SK-N-SH treated with all-trans-retinoic acid at 6 μM for 48 hours (cell line): Measurements from ENCODE around the gene CNTNAP1.
A peak's percentile ranks its signal among the peaks of the same experiment; 100 is the strongest.

Experiments used
- ATAC-seq: fragments of 200-7000 bp; cut with Tn5 transposase; 3 replicates; pipeline ENCODE4 v1.9.1; 2020; ENCODE audit warnings: mild to moderate bottlenecking, moderate library complexity
- ARNTL ChIP-seq: fragments of 450-650 bp; formaldehyde crosslinking; IDR thresholded peaks from 2 replicates; pipeline ENCODE4 v1.5.0; 2020; ENCODE audit warnings: low read depth, mild to moderate bottlenecking, moderate library complexity, borderline replicate concordance
- BACH2 ChIP-seq: fragments of 250-450 bp; sonication (Bioruptor Pico); IDR thresholded peaks from 2 replicates; pipeline ENCODE4 v1.9.0; 2021; ENCODE audit warnings: mild to moderate bottlenecking, borderline replicate concordance
- CSDC2 ChIP-seq: fragments of 250-450 bp; sonication (Bioruptor Pico); IDR thresholded peaks from 2 replicates; pipeline ENCODE4 v1.5.0; 2020; ENCODE audit warnings: mild to moderate bottlenecking, moderate library complexity
- ESRRG ChIP-seq: fragments of 250-450 bp; sonication (Bioruptor Pico); IDR thresholded peaks from 2 replicates; pipeline ENCODE4 v1.6.1; 2021; ENCODE audit warnings: mild to moderate bottlenecking
- ISL1 ChIP-seq: fragments of 250-450 bp; sonication (Bioruptor Pico); IDR thresholded peaks from 2 replicates; pipeline ENCODE4 v2.1.2; 2022; ENCODE audit warnings: mild to moderate bottlenecking, moderate library complexity
- RARB ChIP-seq: fragments of 250-450 bp; sonication (Bioruptor Pico); IDR thresholded peaks from 2 replicates; pipeline ENCODE4 v1.8.0; 2021; ENCODE audit warnings: mild to moderate bottlenecking, moderate library complexity
- TCF4 ChIP-seq: fragments of 250-450 bp; sonication (Bioruptor Pico); IDR thresholded peaks from 2 replicates; pipeline ENCODE4 v1.8.0; 2021; ENCODE audit warnings: mild to moderate bottlenecking, moderate library complexity, borderline replicate concordance
- TOX ChIP-seq: fragments of 250-450 bp; sonication (Bioruptor Pico); IDR thresholded peaks from 2 replicates; pipeline ENCODE4 v1.8.0; 2021; ENCODE audit warnings: mild to moderate bottlenecking, moderate library complexity, borderline replicate concordance
- ZC3H10 ChIP-seq: fragments of 250-450 bp; sonication (Bioruptor Pico); IDR thresholded peaks from 2 replicates; pipeline ENCODE4 v1.5.1; 2021; ENCODE audit warnings: mild to moderate bottlenecking, moderate library complexity
- ZFP30 ChIP-seq: fragments of 450-650 bp; formaldehyde crosslinking; IDR thresholded peaks from 2 replicates; pipeline ENCODE4 v1.5.0; 2022; ENCODE audit warnings: mild to moderate bottlenecking, moderate library complexity
- ZNF565 ChIP-seq: fragments of 450-650 bp; formaldehyde crosslinking; conservative IDR thresholded peaks from 2 replicates; pipeline ENCODE4 v1.5.0; 2020; ENCODE audit warnings: low read depth, mild to moderate bottlenecking, moderate library complexity
- ZNF8 ChIP-seq: fragments of 450-650 bp; formaldehyde crosslinking; IDR thresholded peaks from 2 replicates; pipeline ENCODE4 v1.5.0; 2020; ENCODE audit warnings: mild to moderate bottlenecking, moderate library complexity
- TF ChIP-seq, protein P1 (sequence below): fragments of 250-450 bp; sonication (Bioruptor Pico); IDR thresholded peaks from 2 replicates; pipeline ENCODE4 v1.5.1; 2021; ENCODE audit warnings: mild to moderate bottlenecking, moderate library complexity
- TF ChIP-seq, protein P2 (sequence below): fragments of 250-450 bp; sonication (Bioruptor Pico); IDR thresholded peaks from 2 replicates; pipeline ENCODE4 v1.5.0; 2020; ENCODE audit warnings: mild to moderate bottlenecking, moderate library complexity
- TF ChIP-seq, protein P3 (sequence below): fragments of 250-450 bp; sonication (Bioruptor Pico); IDR thresholded peaks from 2 replicates; pipeline ENCODE4 v1.8.0; 2020; ENCODE audit warnings: mild to moderate bottlenecking, moderate library complexity, borderline replicate concordance
- TF ChIP-seq, protein P4 (sequence below): fragments of 250-450 bp; sonication (Bioruptor Pico); IDR thresholded peaks from 2 replicates; pipeline ENCODE4 v1.8.0; 2021; ENCODE audit warnings: low read depth, mild to moderate bottlenecking, moderate library complexity, borderline replicate concordance

The CNTNAP1 gene

DNA sequence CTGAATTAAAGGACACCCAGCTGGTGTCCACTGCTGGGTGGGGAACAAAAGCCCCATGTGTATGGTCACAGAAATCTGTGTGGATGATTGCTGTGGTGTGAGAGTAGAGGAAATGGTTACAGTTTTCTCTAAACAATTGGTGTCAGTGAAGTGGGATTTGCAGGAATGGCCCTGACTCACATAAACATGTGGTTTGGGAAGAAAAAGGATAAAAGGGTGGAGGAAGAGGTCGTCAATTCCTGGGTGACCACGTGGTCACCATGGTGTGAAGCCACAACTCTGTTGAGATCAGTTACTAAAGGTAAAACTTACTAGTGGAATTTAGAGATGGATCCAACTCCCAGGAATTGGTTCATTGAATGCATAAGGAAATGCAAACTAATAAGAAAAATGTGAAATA is 26.8 kb upstream of the CNTNAP1 start:
- TF ChIP-seq ISL1 (CRISPR knock-in tag) (no peak), TCF4 (CRISPR knock-in tag) (no peak), ZFP30 (CRISPR knock-in tag) (no peak), RARB (CRISPR knock-in tag) (no peak), TOX (CRISPR knock-in tag) (no peak), ZNF565 (no peak)
- TF ChIP-seq, protein P1, sequence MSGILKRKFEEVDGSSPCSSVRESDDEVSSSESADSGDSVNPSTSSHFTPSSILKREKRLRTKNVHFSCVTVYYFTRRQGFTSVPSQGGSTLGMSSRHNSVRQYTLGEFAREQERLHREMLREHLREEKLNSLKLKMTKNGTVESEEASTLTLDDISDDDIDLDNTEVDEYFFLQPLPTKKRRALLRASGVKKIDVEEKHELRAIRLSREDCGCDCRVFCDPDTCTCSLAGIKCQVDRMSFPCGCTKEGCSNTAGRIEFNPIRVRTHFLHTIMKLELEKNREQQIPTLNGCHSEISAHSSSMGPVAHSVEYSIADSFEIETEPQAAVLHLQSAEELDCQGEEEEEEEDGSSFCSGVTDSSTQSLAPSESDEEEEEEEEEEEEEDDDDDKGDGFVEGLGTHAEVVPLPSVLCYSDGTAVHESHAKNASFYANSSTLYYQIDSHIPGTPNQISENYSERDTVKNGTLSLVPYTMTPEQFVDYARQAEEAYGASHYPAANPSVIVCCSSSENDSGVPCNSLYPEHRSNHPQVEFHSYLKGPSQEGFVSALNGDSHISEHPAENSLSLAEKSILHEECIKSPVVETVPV (CRISPR knock-in tag) = no peak
- TF ChIP-seq, protein P2, sequence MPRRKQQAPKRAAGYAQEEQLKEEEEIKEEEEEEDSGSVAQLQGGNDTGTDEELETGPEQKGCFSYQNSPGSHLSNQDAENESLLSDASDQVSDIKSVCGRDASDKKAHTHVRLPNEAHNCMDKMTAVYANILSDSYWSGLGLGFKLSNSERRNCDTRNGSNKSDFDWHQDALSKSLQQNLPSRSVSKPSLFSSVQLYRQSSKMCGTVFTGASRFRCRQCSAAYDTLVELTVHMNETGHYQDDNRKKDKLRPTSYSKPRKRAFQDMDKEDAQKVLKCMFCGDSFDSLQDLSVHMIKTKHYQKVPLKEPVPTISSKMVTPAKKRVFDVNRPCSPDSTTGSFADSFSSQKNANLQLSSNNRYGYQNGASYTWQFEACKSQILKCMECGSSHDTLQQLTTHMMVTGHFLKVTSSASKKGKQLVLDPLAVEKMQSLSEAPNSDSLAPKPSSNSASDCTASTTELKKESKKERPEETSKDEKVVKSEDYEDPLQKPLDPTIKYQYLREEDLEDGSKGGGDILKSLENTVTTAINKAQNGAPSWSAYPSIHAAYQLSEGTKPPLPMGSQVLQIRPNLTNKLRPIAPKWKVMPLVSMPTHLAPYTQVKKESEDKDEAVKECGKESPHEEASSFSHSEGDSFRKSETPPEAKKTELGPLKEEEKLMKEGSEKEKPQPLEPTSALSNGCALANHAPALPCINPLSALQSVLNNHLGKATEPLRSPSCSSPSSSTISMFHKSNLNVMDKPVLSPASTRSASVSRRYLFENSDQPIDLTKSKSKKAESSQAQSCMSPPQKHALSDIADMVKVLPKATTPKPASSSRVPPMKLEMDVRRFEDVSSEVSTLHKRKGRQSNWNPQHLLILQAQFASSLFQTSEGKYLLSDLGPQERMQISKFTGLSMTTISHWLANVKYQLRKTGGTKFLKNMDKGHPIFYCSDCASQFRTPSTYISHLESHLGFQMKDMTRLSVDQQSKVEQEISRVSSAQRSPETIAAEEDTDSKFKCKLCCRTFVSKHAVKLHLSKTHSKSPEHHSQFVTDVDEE (CRISPR knock-in tag) = no peak
- TF ChIP-seq, protein P3, sequence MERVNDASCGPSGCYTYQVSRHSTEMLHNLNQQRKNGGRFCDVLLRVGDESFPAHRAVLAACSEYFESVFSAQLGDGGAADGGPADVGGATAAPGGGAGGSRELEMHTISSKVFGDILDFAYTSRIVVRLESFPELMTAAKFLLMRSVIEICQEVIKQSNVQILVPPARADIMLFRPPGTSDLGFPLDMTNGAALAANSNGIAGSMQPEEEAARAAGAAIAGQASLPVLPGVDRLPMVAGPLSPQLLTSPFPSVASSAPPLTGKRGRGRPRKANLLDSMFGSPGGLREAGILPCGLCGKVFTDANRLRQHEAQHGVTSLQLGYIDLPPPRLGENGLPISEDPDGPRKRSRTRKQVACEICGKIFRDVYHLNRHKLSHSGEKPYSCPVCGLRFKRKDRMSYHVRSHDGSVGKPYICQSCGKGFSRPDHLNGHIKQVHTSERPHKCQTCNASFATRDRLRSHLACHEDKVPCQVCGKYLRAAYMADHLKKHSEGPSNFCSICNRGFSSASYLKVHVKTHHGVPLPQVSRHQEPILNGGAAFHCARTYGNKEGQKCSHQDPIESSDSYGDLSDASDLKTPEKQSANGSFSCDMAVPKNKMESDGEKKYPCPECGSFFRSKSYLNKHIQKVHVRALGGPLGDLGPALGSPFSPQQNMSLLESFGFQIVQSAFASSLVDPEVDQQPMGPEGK (CRISPR knock-in tag) = no peak
- ATAC-seq = no peak

DNA sequence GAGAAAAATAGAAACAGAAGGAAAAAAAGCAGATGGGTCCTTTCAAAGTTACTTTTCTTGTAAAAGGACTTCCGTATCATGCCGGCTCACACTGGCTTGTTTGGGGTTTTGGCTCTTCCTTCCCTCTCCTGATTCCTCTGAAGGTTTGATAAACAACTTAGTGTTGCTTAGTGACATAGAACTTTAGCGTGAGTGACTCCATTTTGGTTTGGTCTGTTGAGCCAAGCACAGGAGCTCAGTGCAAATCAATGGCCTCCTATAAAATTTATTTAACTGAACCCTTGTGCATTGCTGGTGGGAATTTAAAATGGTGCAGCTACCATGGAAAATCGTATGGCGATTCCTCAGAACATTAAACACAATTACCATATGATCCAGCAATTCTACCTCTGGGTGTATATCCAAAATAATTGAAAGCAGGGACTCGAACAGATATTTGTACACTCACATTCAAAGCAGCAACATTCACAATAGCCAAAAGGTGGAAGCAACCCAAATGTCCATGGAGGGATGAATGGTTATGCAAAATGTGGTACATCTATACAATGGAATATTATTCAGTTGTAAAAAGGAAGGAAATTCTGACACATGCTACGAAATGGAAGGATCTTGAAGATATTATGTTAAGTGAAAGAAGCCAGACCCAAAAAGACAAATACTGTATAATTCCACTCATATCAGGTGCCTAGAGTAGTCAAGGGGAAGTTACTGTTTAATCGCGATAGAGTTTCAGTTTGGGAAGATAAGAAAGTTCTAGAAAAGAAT is 24.3 kb upstream of the CNTNAP1 start:
- TF ChIP-seq ZC3H10 = no peak
- TF ChIP-seq ZNF565 = no peak
- no peak for TF ChIP-seq BACH2 (CRISPR knock-in tag)
- no peak for TF ChIP-seq ARNTL (CRISPR knock-in tag)
- TF ChIP-seq ESRRG (CRISPR knock-in tag) = no peak
- peak; percentile 97 for TF ChIP-seq ZNF8 (CRISPR knock-in tag)
- TF ChIP-seq, protein P4, sequence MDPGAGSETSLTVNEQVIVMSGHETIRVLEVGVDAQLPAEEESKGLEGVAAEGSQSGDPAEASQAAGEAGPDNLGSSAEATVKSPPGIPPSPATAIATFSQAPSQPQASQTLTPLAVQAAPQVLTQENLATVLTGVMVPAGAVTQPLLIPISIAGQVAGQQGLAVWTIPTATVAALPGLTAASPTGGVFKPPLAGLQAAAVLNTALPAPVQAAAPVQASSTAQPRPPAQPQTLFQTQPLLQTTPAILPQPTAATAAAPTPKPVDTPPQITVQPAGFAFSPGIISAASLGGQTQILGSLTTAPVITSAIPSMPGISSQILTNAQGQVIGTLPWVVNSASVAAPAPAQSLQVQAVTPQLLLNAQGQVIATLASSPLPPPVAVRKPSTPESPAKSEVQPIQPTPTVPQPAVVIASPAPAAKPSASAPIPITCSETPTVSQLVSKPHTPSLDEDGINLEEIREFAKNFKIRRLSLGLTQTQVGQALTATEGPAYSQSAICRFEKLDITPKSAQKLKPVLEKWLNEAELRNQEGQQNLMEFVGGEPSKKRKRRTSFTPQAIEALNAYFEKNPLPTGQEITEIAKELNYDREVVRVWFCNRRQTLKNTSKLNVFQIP = no peak
- no peak for TF ChIP-seq ZFP30 (CRISPR knock-in tag)
- no peak for TF ChIP-seq ISL1 (CRISPR knock-in tag)
- no peak for ATAC-seq

DNA sequence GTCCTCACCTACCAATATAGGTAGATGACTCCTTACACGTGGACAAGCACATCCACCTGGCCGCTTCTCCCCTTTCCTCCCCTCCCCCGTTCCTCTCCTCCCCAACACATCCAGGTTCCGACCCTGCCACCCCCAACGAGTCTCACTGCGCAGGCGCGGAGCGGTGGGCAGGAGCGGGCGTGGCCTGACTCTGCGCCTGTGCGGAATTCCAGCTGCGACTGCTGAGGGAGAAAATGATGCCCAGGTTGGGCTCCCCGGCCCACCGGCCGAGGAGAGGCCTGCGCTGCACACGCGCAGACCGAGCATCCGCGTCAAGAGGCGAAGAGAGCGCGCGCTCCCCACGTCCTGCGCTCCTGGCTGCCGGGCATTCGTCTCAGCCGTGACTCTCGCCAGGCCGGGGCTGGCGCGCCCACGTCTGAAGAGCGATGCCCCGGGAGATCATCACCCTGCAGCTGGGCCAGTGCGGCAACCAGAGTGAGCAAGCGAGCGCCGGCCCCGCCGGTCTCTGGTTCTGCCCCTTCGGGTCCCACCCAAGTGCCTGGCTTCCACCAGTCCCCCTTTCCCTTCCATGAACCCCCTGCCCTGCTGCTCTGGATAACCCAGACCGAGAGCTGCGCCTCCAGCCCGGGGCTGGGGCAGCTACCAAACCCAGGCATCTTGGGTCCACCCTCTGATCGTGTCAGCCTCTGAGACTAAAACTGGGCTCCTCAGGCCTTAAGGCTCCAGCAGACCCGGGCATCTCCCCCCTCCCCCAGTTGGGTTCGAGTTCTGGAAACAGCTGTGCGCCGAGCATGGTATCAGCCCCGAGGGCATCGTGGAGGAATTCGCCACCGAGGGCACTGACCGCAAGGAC is 23.0 kb upstream of the CNTNAP1 start, which contains the start of gene TUBG2:
TSS of gene TUBG2 (plus strand) at position 206 of the 853 bp plus-strand sequence. CDS start at position 426, 220 bp downstream.
- peak; percentile 91 for ATAC-seq
- TF ChIP-seq TCF4 (CRISPR knock-in tag) (no peak), ZC3H10 (no peak), CSDC2 (CRISPR knock-in tag) (no peak), BACH2 (CRISPR knock-in tag) (no peak)
- TF ChIP-seq, protein P2 (CRISPR knock-in tag) = no peak

DNA sequence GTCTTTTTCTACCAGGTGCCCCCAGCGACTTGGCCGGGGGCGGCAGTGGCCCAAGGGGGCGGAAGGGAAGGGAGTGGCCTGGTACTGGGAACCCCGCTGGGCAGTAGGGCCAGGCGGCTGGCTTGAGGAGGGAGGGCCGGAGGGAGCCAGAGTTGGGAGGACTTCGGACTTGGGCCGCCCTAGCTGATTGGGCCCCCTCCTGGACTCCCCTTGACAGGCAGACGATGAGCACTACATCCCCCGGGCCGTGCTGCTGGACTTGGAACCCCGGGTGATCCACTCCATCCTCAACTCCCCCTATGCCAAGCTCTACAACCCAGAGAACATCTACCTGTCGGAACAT is 22.4 kb upstream of the CNTNAP1 start:
- ATAC-seq = peak; percentile 56
